HEK293T (cell line): ENCODE results near the gene LSM4.
"Not testable (repeated sequence)": the region's sequence is repeated elsewhere in the genome, so short reads cannot be mapped to it uniquely, and the experiment has no call there.

Experiments used
- CTCF ChIA-PET: fragments of 350-600 bp; formaldehyde crosslinking; extraction: SDS; loops from one replicate; lab custom pipeline; 2021; ENCODE audit warnings: antibody characterized with exemption, inconsistent platforms; lab: Yijun Ruan, JAX
- POLR2A ChIA-PET: fragments of 350-600 bp; formaldehyde crosslinking; extraction: SDS; loops from one replicate; lab custom pipeline; 2020; ENCODE audit warnings: antibody characterized with exemption, inconsistent platforms; lab: Yijun Ruan, JAX
- DNase-seq: peaks from one replicate; pipeline ENCODE4 v3.0.0; 2012; ENCODE audit warnings: mixed read lengths; ENCODE audit errors: extremely low spot score
- ARNT ChIP-seq: fragments of 450-650 bp; IDR thresholded peaks from 2 replicates; pipeline ENCODE4 v1.6.1; 2017; ENCODE audit warnings: mild to moderate bottlenecking
- BHLHE40 ChIP-seq: fragments of 450-650 bp; IDR thresholded peaks from 2 replicates; pipeline ENCODE4 v1.6.1; 2016; ENCODE audit warnings: mild to moderate bottlenecking, moderate library complexity, borderline replicate concordance
- CTBP1 ChIP-seq: fragments of 450-650 bp; IDR thresholded peaks from 2 replicates; pipeline ENCODE4 v1.6.1; 2016; ENCODE audit warnings: borderline replicate concordance
- ELF4 ChIP-seq: fragments of 450-650 bp; IDR thresholded peaks from 2 replicates; pipeline ENCODE4 v1.6.1; 2017; ENCODE audit warnings: antibody characterized with exemption
- FOXA1 ChIP-seq: fragments of 450-650 bp; IDR thresholded peaks from 2 replicates; pipeline ENCODE4 v1.6.1; 2016; ENCODE audit warnings: mild to moderate bottlenecking
- FOXK2 ChIP-seq: fragments of 450-650 bp; IDR thresholded peaks from 2 replicates; pipeline ENCODE4 v1.6.1; 2016; ENCODE audit warnings: mild to moderate bottlenecking
- FOXM1 ChIP-seq: fragments of 450-650 bp; IDR thresholded peaks from 2 replicates; pipeline ENCODE4 v1.6.1; 2017; ENCODE audit warnings: mild to moderate bottlenecking, borderline replicate concordance
- HDGF ChIP-seq: fragments of 450-650 bp; IDR thresholded peaks from 2 replicates; pipeline ENCODE4 v1.6.1; 2017; ENCODE audit warnings: antibody characterized with exemption, borderline replicate concordance
- L3MBTL2 ChIP-seq: fragments of 450-650 bp; conservative IDR thresholded peaks from 2 replicates; pipeline ENCODE4 v1.6.1; 2016; ENCODE audit warnings: mild to moderate bottlenecking
- LEF1 ChIP-seq: fragments of 450-650 bp; IDR thresholded peaks from 2 replicates; pipeline ENCODE4 v1.6.1; 2017; ENCODE audit warnings: mild to moderate bottlenecking, borderline replicate concordance
- NFRKB ChIP-seq: fragments of 450-650 bp; IDR thresholded peaks from 2 replicates; pipeline ENCODE4 v1.6.1; 2016; ENCODE audit warnings: mild to moderate bottlenecking, moderate library complexity
- SP1 ChIP-seq: fragments of 450-650 bp; IDR thresholded peaks from 2 replicates; pipeline ENCODE4 v1.6.1; 2017
- SUZ12 ChIP-seq: fragments of 450-650 bp; IDR thresholded peaks from 2 replicates; pipeline ENCODE4 v1.6.1; 2016; ENCODE audit warnings: mild to moderate bottlenecking
- TARDBP ChIP-seq: fragments of 450-650 bp; IDR thresholded peaks from 2 replicates; pipeline ENCODE4 v1.6.1; 2016
- ZNF384 ChIP-seq: fragments of 450-650 bp; IDR thresholded peaks from 2 replicates; pipeline ENCODE4 v1.6.1; 2016
- TF ChIP-seq, protein P1 (sequence below): fragments of 450-650 bp; IDR thresholded peaks from 2 replicates; pipeline ENCODE4 v1.6.1; 2016

Gene LSM4

DNA sequence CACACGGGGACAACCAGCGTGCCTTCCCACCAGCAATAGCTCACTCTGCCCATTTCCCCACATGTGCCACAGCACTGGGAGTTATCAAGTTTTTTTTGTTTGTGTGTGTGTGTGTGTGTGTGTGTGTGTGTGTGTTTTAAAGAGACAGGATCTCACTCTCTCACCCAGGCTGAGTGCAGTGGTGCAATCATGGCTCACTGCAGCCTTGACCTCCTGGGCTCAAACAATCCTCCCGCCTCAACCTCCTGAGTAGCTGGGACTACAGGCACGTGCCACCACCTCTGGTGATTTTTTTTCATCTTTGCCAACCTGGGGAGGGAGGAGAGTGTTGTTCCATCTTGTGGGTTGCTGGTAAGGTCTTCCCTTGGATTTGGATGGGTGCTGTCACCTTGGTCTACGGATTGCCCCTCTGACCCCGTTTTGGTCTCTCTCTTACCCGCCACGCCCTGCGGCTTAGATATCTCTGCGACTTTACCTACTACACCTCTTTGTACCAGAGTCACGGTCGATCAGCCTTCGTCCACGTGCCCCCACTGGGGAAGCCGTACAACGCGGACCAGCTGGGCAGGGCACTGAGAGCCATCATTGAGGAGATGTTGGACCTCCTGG, 40.2 kb upstream of the LSM4 start:
- DNase-seq = no peak
- ChIA-PET POLR2A (interaction anchor here (0.6 to 2.6 kb wide), 4 partner anchors 11 to 86 kb away, joined by 3 to 14 read pairs (median 5); partner anchors contain the start of gene JUND), CTCF (interaction anchor here (1.9 kb wide), 1 partner anchor 23 kb away, joined by 5 read pairs; the partner anchor contains the start of gene GDF15)
- no peak for TF ChIP-seq ARNT
- TF ChIP-seq HDGF = no peak
- TF ChIP-seq ZNF384 = no peak
- TF ChIP-seq FOXK2 = no peak

GRCh38 chr19:18361646-18362045, 38.8 kb upstream of the LSM4 start:
- no peak for DNase-seq
- no peak for TF ChIP-seq FOXK2
- TF ChIP-seq HDGF = no peak
- TF ChIP-seq FOXM1 = no peak
- TF ChIP-seq L3MBTL2 = no peak
- TF ChIP-seq CTBP1 = no peak
- TF ChIP-seq SUZ12 = no peak
- no peak for TF ChIP-seq ARNT
- no peak for TF ChIP-seq BHLHE40
- TF ChIP-seq TARDBP = no peak
- no peak for TF ChIP-seq SP1
- TF ChIP-seq FOXA1 = no peak
- TF ChIP-seq LEF1 = no peak
- TF ChIP-seq, protein P1, sequence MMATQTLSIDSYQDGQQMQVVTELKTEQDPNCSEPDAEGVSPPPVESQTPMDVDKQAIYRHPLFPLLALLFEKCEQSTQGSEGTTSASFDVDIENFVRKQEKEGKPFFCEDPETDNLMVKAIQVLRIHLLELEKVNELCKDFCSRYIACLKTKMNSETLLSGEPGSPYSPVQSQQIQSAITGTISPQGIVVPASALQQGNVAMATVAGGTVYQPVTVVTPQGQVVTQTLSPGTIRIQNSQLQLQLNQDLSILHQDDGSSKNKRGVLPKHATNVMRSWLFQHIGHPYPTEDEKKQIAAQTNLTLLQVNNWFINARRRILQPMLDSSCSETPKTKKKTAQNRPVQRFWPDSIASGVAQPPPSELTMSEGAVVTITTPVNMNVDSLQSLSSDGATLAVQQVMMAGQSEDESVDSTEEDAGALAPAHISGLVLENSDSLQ = no peak
- TF ChIP-seq NFRKB = no peak
- CTCF ChIA-PET = interaction anchor here (2.5 kb wide), 1 partner anchor 82 kb away, joined by 8 read pairs; no protein-coding TSS in a partner anchor
- POLR2A ChIA-PET = interaction anchor here (1.1 kb wide), 1 partner anchor 39 kb away, joined by 3 read pairs; the partner anchor contains the start of gene LSM4

- CTCF ChIA-PET = no interaction called here
- TF ChIP-seq ZNF384 (no peak), NFRKB (no peak), LEF1 (no peak), FOXM1 (no peak), FOXK2 (no peak), SUZ12 (no peak), FOXA1 (no peak), HDGF (no peak), ARNT (no peak), ELF4 (no peak)
- TF ChIP-seq, protein P1 = no peak
- POLR2A ChIA-PET = interaction anchor here (0.8 kb wide), 1 partner anchor 75 kb away, joined by 4 read pairs; the partner anchor contains the start of gene JUND
- DNase-seq = no peak
These were observed 34.2 kb upstream of the LSM4 start for GRCh38 chr19:18357041-18357440.

DNA sequence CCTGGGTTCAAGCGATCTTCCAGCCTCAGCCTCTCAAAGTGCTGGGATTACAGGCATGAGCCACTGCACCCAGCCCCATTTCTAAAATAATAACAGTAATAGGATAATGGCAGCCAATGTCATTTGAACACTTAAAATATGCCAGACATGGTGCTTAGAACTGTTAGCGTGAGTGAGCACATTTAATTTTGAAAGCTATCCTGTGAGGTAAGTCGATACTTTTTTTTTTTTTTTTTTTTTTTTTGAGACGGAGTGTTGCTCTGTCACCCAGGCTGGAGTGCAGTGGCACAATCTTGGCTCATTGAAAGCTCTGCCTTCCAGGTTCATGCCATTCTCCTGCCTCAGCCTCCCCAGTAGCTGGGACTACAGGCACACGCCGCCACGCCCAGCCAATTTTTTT, 31.9 kb upstream of the LSM4 start:
- CTCF ChIA-PET = interaction anchor here (0.6 to 1.1 kb wide), 3 partner anchors 13 to 78 kb away, joined by 3 to 4 read pairs (median 3); no protein-coding TSS in a partner anchor
- DNase-seq, POLR2A ChIA-PET: not testable (repeated sequence)

- no peak for DNase-seq
- ChIA-PET POLR2A (no interaction called here), CTCF (no interaction called here)
- TF ChIP-seq SUZ12 (no peak), SP1 (no peak), L3MBTL2 (no peak), ELF4 (no peak), CTBP1 (no peak), LEF1 (no peak), FOXK2 (no peak), ARNT (no peak), ZNF384 (no peak), NFRKB (no peak)
These were observed 30.6 kb upstream of the LSM4 start for GRCh38 chr19:18353378-18354005.

DNA sequence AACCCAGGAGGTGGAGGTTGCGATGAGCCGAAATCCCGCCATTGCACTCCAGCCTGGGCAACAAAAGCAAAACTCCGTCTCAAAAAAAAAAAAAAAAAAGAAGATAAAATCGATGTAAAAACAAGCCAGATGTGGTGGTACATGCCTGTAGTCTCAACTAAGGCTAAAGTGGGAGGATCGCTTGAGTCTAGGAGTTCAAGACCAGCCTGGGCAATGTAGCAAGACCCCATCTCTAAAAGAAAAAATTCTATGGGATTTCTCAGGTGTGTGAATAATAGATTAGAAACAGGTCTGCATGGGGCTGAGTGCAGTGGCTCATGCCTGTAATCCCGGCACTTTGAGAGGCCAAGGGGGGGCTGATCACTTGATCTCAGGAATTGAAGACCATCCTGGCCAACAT, 28.7 kb upstream of the LSM4 start:
- no peak for DNase-seq
- ChIA-PET CTCF (no interaction called here), POLR2A (no interaction called here)
- TF ChIP-seq ARNT (no peak), ELF4 (no peak), HDGF (no peak), NFRKB (no peak), FOXM1 (no peak), LEF1 (no peak)
- TF ChIP-seq, protein P1 = no peak

GRCh38 chr19:18350490-18350889, 27.6 kb upstream of the LSM4 start:
- no peak for DNase-seq
- ChIA-PET CTCF (interaction anchor here (0.8 to 2.5 kb wide), 4 partner anchors 30 to 63 kb away, joined by 3 to 13 read pairs (median 4); no protein-coding TSS in a partner anchor), POLR2A (interaction anchor here (1.8 kb wide), 1 partner anchor 69 kb away, joined by 10 read pairs; the partner anchor contains the start of gene JUND)
- TF ChIP-seq ARNT (no peak), L3MBTL2 (no peak), TARDBP (no peak), NFRKB (no peak), BHLHE40 (no peak), CTBP1 (no peak), ELF4 (no peak), FOXK2 (no peak), SUZ12 (no peak), HDGF (no peak), LEF1 (no peak), FOXM1 (no peak), ZNF384 (no peak), SP1 (no peak), FOXA1 (no peak)
- TF ChIP-seq, protein P1 = no peak
